H1 (cell line): ENCODE measurements around the gene SEMA6A. TPM values are rescaled to one million over a fixed set of nuclear protein-coding genes. Genes with fewer than 3 reads are reported as not detected.

Experiments
- GABPA ChIP-seq: IDR thresholded peaks from 2 replicates; pipeline ENCODE4 v1.6.1; 2011; ENCODE audit warnings: mild to moderate bottlenecking, low read length, moderate library complexity, borderline replicate concordance; ENCODE audit not compliant: insufficient read depth
- polyA plus RNA-seq, 7 experiments: library from polyadenylated mRNA; depleted of rRNA in 3 of 7; stranded (reverse) in 5 of 7; unstranded in 2 of 7; fragments of >200 nt in 5 of 7; fragments of 200-250 nt in 2 of 7; gene quantifications; 1 replicate in 5 of 7; 2 replicates in 1 of 7; 4 replicates in 1 of 7; pipeline versions ENCODE4 v1.2.1 to v1.2.3, GENCODE V29; 2011 to 2013; ENCODE audit warnings: missing spikeins in 2 of 7, mixed read lengths in 2 of 7
- total RNA-seq: library from RNA; stranded (reverse); fragmentation: NEBNext Ultra II Directional; extraction: Animal tissue kit (Norgen Biotek cat#: 25700); gene quantifications from 2 replicates; pipeline ENCODE4 v1.2.1, GENCODE V29; 2021

SEMA6A gene
- total and polyA plus RNA-seq, 2 of the 8 experiments (the other 6 are each of a cell fraction or from before 2014, with no cell fraction given) = 78.3 to 277 TPM

DNA sequence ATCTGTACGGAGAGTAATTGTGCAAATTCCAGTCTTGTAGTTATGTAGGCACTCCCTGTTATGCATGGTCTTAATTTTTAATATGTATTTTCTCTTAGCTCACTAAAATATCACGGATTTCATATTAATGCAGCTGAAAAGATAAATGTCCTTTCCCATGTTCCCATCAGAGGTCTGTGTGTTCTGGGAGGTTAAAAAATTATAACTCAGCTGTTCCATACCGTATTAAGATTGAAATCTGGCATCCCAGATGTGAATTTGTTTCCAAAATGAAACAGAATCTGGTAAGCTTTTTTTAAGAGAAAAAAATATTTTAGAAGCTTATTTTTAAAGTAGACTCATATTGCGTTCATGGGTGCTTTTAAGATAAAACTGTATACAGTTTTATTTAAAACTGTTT lies 44.3 kb downstream of the SEMA6A start (continued):
- TF ChIP-seq GABPA = no peak
